GM19025 (cell line): Measurements from ENCODE around the gene GAS2.

Experiments used
- ATAC-seq: cut with Tn5 transposase; IDR thresholded peaks from one replicate; pipeline ENCODE4 v1.9.1; 2021; ENCODE audit warnings: mild to moderate bottlenecking, low read depth, moderate library complexity; ENCODE audit not compliant: unreplicated experiment

GAS2 gene

DNA sequence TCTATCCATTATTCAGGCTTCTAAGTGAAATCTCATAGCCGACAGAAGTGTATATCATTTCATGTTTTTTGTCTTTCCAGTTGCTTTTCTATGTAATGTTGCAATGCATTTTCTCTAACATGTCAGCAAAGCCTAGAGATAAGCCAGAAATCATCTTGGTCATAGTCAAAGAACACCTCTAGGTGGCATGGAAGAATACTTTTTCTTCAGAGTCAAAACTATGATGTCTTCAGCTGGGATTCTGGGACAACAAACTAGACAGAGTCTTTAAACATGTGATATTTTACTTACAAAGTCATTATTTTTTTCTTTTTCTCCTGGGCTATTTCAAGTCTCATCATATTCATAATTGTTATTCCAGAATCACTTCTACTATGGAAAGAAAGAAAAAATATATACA lies 4.4 kb downstream of the GAS2 start:
- peak; percentile 27 for ATAC-seq

DNA sequence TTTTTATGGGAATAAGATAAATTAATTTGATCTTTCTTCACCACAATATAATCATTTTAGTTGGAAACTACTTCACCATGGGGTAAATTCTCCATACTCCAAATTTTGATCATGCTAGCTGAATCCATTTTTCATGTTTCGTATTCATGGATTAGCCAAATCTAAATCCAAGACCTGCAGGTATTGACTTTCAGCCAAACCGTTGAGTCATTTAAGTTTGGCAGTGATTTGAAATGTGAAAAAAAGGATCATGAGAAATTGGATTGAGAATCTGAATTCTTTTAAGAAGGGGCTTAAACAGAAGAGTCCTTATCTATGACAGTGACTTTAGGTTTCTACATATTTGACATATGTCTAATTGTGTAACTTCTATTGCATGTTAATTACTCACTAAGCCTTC lies 5.3 kb downstream of the GAS2 start:
- ATAC-seq, result no peak

DNA sequence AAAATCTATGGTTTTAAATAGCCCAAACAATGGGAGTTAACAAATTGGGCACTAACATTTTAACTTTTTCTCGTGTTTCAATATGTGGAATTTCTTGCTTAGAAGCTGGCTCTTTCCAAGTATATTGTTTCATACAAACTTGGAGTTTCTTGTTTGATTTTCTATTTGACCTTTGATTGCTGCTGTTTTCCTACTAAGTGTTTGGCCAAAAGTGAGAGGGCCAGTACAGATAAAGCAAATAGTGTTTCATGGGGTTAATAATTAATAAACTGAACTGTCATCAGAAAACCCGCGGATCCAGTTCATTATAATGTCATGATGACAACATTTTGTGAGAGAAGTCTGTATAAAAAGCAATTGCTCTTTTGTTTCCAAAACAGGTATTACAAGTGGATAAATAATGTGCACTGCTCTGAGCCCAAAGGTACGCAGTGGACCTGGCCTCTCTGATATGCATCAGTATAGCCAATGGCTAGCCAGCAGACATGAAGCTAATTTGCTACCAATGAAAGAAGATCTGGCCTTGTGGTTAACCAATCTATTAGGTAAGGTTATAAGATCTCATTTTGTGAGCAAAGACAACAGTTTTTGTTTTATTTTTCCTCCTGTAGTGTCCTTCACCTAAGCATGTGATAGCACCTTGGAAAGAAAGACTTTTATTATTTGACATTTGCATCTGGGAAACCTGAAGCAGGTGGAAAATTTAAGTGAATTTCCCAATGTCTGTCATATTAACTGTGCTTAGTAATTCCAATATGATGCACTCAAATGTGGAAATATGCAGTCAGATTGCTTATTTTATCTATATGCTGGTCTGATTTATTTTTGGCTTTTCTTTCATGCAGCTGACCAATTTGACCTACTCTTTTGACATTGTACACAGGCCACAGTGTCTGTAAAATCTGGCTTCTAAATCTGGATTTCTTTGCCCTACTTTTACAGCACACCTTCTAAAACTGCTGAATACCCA lies 8.3 kb downstream of the GAS2 start:
- no peak for ATAC-seq

DNA sequence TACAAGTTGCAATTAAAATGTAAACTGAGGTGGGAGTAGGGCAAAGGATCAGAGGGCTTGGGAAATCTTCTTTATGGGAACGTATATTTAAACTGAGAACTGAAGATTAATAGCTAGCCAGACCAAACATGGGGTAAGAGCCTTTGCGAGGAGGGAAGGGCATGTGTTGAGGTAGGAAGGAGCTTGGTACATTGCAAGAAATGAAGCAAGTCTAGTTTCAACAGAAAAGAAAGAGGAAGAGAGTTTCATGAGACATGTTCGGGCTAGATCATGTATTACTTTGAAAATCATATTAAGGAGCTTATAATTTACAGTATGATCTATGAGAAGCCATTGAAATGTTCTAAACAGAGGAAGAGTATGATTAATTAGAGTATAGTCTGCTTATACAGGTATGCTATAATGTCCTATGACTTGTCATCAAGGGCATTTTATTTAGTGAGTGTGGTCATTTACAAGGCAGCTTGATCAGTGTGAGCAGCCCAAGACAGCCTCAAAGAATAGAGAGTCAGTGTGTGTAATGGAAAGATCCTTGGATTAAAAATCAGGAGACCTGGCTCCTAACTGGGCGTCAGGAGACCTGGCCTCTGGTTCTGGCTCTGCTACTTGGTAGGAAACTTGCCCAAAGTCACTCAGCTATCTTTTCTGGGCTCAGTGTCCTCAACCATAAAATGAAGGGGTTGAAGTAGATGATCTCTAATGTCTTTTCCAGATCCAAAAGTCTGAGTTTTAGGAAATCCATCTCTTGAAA lies 10.9 kb downstream of the GAS2 start:
- ATAC-seq, result no peak

DNA sequence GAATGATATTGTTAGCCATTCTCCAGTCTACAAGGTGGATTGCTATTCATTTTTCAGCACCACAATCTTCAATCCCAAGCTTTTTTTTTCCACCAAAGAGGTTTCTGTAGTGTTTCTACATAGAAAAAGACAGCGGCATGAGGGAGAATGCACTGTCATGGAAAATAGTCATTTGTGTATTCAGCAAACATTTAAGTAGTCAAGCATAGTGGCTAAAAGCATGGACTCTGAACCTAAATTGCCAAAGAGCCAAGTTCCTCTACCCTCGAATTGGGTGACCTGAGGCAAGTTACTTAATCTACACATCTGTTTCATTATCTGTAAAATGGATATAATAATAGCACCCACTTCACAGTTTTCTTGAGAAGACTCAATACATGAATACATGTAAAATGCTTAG lies 14.2 kb downstream of the GAS2 start:
- no peak for ATAC-seq

DNA sequence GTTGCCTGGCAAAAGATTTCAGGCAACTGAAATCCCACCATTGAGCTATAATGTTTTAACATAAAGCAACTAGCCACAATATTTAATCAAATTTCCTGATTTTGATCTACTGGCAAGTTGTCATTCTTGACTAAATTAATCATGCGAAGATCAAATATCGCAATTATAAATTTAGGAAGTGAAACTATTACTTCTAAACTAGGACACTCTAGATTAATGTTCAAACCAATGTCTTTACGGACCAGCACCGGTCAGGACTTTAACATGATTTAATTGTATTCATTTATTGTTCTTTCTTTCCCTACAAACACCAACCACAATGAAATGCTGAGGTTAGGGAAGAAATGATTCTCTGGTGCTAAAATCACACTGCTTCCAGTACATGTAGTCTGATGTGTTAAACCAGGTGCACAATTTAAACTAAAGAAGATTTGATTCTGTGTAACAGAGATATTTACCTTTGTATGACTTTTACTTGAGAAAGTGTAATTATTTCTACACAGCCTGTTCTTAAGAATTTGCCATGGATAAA lies 14.9 kb downstream of the GAS2 start:
- no peak for ATAC-seq

DNA sequence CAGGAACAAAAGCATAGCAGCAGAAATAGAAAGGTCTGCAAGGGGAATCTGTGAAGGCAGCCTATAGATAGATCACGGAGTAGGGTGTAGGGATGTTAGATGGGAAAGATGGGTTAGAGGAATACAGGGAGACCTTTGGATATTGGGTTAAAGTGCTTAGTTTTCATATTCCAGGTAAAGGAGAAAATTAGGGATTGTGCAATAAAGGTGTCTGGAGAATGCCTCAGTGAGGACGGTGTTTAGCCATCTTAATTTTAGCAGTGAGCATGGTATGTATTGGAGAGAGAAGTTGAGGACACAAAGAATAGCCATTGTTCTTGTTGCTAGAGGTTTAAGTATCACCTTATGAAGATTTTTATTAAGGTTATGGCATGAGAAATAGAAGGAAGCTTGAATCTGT lies 17.7 kb downstream of the GAS2 start:
- ATAC-seq, result no peak

DNA sequence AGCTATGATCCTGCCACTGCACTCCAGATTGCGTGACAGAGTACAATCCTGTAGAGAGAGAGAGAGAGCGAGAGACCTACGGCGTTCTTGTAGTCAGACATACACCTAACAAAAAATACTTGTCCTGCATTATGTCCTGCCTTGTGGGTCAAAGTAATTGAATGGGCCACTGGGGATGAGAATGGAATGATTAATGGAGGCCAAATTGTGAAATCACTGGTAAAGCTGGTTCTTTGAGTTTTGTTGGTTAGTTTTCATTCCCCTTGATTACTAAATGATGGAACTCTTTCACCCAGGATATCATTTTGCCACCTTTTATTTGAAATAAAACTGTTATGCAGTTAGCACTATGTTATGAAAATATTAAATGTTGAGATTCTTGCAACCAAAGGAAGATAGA lies 18.7 kb downstream of the GAS2 start:
- no peak for ATAC-seq

DNA sequence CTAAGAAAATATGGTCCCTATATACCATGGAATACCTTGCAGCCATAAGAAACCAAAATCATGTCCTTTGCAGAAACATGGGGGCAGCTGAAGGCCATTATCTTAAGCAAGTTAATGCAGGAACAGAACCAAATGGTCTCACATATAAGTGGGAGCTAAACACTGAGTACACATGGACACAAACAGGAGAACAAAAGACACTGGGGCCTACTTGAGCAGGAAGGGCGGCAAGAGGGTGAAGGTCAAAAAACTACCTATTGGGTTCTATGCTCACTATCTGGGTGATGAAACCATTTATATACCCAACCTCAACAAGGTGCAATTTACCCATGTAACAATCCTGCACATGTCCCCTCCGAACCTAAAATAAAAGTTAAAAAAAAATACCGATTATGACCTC lies 22.5 kb downstream of the GAS2 start:
- no peak for ATAC-seq

DNA sequence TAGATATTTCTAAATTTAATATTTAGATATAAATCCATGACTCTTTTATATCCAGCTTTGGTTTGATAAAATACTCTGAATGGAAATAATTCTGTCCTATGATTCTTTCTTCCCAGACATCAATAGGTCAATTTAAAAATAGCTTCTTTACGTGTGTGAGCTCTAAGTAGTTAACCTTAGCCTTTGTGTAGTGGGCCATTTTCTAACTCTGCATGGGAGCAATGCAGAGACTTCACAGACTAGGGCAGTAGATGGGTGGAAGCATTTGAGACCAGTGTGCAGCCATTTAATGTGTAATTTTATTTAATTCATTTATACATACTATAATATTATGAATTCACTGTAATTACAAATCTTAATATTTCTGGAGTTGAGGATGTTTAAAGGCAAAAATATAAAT lies 23.8 kb downstream of the GAS2 start:
- ATAC-seq, result no peak

DNA sequence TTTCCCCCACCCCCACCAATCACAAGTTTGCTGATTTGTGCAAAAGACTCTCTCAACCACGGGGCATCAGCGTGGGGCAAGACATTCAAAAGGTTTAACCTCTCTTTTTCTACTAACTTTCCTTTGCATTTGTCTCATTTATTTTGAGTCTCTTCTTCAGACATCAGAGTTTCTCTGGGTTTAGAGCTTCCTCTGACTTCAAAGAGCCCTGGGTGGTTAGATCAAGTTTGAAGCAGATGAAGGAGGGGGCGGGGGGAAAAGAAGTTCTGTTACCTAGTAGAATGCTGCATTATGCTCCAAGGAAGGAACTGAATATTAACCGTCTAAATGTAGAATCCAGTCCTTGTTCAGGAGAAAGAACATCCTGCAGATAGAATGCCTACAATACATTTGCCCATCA lies 24.5 kb downstream of the GAS2 start:
- no peak for ATAC-seq

DNA sequence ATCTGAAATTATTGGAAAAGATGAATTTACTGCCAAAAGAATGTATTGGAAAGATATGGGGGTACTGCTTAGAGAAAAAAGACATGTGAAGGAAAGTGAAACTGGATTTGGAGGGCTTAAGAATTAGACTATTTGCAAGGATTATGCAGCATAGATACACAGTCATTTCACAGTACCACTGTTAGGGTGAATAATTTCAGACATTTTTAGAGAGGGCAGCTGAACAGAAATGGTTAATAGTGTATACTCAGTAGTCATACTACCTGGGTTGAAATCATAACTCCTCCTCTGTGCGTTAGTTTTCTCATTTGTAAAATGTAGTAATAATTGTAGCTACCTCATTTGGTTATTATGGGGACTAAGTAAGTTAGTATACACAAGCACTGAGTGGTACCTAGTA lies 33.0 kb downstream of the GAS2 start:
- ATAC-seq, result no peak

DNA sequence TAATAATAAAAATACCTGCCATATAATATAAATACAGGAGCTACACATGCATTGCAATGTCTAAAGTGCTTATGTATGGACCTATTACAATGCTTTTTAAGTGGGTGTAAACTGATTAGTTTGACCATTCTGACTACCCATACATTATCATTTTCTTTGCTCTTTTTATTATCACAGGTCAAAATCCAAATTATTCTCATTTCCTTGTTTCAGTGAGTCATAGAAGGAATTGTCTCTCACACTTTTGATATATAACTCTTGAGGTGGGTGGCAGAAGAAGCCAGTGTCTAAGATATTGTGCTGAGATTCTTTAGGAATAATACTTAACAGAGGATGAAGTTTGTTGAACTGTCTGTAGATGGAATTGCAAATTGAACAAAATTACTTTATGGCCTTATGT lies 35.6 kb downstream of the GAS2 start:
- ATAC-seq, result no peak

DNA sequence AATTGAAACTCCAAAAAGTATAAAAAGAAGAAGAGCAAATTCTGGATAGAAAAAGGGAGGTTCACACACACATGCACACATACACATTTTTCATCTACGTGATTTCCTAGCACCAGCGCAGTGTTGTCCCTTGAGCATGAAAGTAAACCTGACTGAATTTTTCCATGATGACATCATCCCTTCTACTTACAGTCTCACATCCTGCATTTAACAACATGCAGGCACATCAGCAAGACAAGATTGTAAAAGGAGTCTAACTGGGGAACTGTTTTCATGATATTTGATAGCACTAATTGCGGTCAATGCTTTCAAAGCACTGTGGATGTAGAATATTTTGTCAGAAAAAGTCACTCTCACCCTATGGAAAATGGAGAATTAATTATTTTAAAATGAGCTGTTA lies 36.6 kb downstream of the GAS2 start:
- no peak for ATAC-seq

DNA sequence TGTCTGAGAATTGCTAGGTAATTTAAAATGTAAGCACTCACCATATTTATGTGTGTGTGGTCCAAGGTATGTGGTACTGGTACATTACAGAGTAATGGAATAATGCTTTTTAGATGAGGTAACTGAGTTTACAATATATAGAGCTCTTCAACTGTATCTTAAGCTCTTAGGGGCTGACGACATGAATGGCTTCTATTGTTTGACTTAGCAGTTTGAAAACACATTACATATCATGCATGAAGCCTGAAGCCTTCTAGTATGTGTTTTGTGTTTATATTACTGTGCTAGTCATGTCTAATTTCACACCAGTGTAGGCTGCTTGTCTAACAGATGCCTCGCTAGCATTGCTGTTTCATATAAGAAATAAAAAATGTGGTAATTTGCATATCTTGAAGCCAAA lies 37.2 kb downstream of the GAS2 start:
- ATAC-seq, result no peak

DNA sequence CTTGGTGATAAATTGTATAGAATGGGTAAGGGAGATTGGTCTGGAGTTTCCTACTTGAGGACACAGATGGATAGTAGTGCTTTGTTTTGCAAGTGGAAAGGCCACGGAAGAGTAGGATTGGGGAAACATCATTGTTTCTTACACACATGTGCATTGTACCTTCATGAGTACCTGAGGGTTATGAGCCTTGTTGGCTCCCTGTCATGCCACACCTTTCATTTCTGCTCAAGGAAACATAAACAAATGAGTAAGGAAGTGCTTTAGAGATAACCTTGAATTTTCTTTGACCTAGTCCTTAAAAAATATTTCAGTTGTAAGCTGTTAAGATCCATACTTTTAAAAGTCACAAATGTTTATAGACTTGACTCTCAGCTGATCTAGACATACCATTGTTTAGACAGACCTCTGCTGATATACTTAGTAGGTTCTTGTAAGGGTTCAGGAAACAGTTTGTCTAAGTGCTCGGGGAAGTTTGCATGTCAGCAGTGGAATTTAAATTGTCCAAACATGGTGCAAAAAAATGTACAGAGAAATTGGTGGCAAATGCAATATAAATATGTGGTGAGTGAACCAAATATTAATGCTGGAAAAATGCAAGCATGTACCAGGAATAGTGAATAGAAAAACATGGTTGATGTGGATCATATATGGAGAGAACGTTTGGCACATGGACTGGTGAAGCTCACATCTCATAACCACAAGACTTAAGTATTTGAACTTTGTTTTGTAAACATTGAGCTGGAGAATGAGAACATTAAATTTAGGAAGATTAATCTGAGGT lies 40.9 kb downstream of the GAS2 start:
- no peak for ATAC-seq

DNA sequence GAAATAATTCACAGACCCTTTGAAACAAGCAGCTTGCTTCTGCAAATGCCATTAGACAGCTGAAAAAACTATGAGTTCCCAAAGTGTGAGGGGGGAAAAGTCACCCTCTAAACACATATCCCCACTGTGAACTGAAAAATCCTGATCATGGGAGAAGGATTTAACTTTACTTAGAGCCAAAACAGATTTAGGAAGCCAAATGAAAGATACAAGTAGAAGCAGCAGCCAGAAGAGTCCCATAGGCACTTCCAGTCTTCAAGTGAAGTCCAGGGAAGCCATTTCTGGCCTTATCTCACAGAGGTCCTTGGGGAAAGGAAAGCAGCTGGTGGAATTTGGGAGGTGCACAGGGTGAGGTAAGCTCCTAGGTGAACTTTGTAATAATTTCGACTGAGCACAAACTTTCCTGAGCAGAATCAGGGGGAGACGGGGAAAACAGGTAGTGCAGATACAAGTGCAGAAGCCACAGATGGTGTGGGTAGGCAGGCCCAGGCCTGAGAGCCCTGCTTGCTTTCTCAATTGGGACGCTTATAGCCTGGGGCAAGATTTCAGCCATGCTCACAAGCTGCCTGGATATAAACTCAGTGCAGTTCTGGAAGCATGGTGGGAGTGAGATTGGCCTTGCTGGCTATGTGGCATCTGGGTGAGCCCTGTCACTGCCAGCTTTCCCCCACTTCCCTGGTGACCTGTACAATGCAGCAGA lies 44.8 kb downstream of the GAS2 start:
- no peak for ATAC-seq

DNA sequence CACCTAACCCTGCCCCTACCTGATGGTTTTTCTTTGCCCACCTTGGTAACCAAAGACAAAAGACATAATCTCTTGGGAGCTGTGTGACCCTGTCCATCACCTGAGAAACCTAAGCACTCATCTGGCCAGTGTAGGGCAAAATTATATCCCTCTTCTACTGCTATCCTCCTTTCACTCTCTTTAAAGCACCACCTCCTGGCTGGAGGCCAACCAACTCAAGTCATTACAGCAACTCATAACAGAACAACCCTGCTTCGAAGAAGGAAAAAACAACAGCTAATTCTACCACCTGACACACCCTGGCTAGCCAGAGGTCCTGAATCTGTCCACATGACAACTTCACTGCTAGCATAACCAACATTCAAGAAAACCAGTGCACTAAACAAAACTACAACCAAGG lies 45.5 kb downstream of the GAS2 start:
- no peak for ATAC-seq

DNA sequence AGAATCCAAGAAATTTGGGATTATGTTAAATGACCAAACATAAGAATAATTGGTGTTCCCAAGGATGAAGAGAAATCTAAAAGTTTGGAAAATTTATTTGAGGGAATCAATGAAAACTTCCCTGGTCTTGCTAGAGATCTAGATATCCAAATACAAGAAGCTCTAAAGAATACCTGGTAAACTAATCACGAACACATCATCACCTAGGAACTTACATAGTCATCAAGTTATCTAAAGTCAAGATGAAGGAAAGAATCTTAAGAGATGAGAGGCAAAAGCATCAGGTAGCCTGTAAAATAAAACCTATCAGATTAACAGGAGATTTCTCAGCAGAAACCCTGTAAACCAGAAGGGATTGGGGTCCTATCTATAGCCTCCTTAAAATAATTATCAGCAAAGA lies 46.9 kb downstream of the GAS2 start:
- ATAC-seq, result no peak

DNA sequence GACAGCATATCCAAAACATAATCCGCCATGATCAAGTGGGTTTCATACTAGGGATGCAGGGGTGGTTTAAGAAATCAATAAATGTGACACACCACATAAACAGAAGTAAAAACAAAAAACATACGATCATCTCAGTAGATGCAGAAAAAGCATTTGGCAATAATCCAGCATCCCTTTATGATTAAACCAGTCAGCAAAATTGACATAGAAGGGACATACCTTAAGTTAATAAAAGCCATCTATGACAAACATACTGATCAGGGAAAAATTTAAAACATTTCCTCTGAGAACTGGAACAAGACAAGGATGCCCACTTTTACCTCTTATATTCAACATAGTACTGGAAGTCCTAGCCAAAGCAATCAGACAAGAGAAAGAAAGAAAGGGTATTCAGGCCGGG lies 49.6 kb downstream of the GAS2 start:
- no peak for ATAC-seq
